Measurements from ENCODE around the gene NME1. TPM values are rescaled to one million over a fixed set of nuclear protein-coding genes. Genes with fewer than 3 reads are reported as not detected.

Gene NME1
- total RNA-seq, 1 donor from 2014 or later = 101 TPM

- peaks cover 29% of the 10 kb centered on the region for H3K4me1 Mint-ChIP-seq (ENCODE audit: low read depth)
- no peaks in the 10 kb centered on the region for H3K9me3 Mint-ChIP-seq (ENCODE audit: low read depth)
- no peaks in the 10 kb centered on the region for H3K36me3 Mint-ChIP-seq (ENCODE audit: low read depth)
- H3K27ac Mint-ChIP-seq (ENCODE audit: unreplicated experiment) = no peak overlapping the region
- no peak for TF ChIP-seq CTCF (IDR thresholded peaks at IDR 0.05)
- DNase-seq (ENCODE audit: low spot score) = no peak
- H3K4me3 Mint-ChIP-seq (ENCODE audit: unreplicated experiment) = no peak overlapping the region
- H3K27me3 Mint-ChIP-seq (ENCODE audit: low read depth) = no peaks in the 10 kb centered on the region
Measured at GRCh38 chr17:51124640-51125503, 28.5 kb upstream of the NME1 start.

GRCh38 chr17:51128076-51128475, 25.3 kb upstream of the NME1 start:
- Mint-ChIP-seq H3K27ac (ENCODE audit: unreplicated experiment) (no peak overlapping the region), H3K27me3 (ENCODE audit: low read depth) (no peaks in the 10 kb centered on the region), H3K9me3 (ENCODE audit: low read depth) (no peaks in the 10 kb centered on the region), H3K36me3 (ENCODE audit: low read depth) (no peaks in the 10 kb centered on the region), H3K4me1 (ENCODE audit: low read depth) (peaks cover 18% of the 10 kb centered on the region), H3K4me3 (ENCODE audit: unreplicated experiment) (no peak overlapping the region)
- DNase-seq (ENCODE audit: low spot score) = no peak
- no peak for TF ChIP-seq CTCF (IDR thresholded peaks at IDR 0.05)

GRCh38 chr17:51132964-51133319, 20.4 kb upstream of the NME1 start:
- DNase-seq (ENCODE audit: low spot score) = no peak
- no peak for TF ChIP-seq CTCF (IDR thresholded peaks at IDR 0.05)
- Mint-ChIP-seq H3K4me3 (ENCODE audit: unreplicated experiment) (no peak overlapping the region), H3K27ac (ENCODE audit: unreplicated experiment) (peak overlapping the region; percentile 37), H3K4me1 (ENCODE audit: low read depth) (peaks cover 12% of the 10 kb centered on the region), H3K27me3 (ENCODE audit: low read depth) (no peaks in the 10 kb centered on the region), H3K36me3 (ENCODE audit: low read depth) (no peaks in the 10 kb centered on the region), H3K9me3 (ENCODE audit: low read depth) (no peaks in the 10 kb centered on the region)

GRCh38 chr17:51133365-51133764, 20.0 kb upstream of the NME1 start:
- Mint-ChIP-seq H3K4me1 (ENCODE audit: low read depth) (peaks cover 12% of the 10 kb centered on the region), H3K4me3 (ENCODE audit: unreplicated experiment) (no peak overlapping the region), H3K27ac (ENCODE audit: unreplicated experiment) (peak overlapping the region; percentile 37), H3K27me3 (ENCODE audit: low read depth) (no peaks in the 10 kb centered on the region), H3K36me3 (ENCODE audit: low read depth) (no peaks in the 10 kb centered on the region), H3K9me3 (ENCODE audit: low read depth) (no peaks in the 10 kb centered on the region)
- DNase-seq (ENCODE audit: low spot score) = no peak
- no peak for TF ChIP-seq CTCF (IDR thresholded peaks at IDR 0.05)

GRCh38 chr17:51135956-51136355, 17.4 kb upstream of the NME1 start:
- no peaks in the 10 kb centered on the region for H3K36me3 Mint-ChIP-seq (ENCODE audit: low read depth)
- no peaks in the 10 kb centered on the region for H3K27me3 Mint-ChIP-seq (ENCODE audit: low read depth)
- DNase-seq (ENCODE audit: low spot score) = no peak
- H3K9me3 Mint-ChIP-seq (ENCODE audit: low read depth) = no peaks in the 10 kb centered on the region
- H3K27ac Mint-ChIP-seq (ENCODE audit: unreplicated experiment) = no peak overlapping the region
- H3K4me1 Mint-ChIP-seq (ENCODE audit: low read depth) = peaks cover 12% of the 10 kb centered on the region
- TF ChIP-seq CTCF (IDR thresholded peaks at IDR 0.05) = no peak
- H3K4me3 Mint-ChIP-seq (ENCODE audit: unreplicated experiment) = no peak overlapping the region
